Ishikawa (cell line): ENCODE results near the gene F3.

Experiments
- CEBPB ChIP-seq: IDR thresholded peaks from 2 replicates; pipeline ENCODE4 v1.6.1; 2012
- CREB1 ChIP-seq: IDR thresholded peaks from 2 replicates; pipeline ENCODE4 v1.6.1; 2012; ENCODE audit warnings: low read depth
- EGR1 ChIP-seq: IDR thresholded peaks from 2 replicates; pipeline ENCODE4 v1.6.1; 2012
- EP300 ChIP-seq: IDR thresholded peaks from 2 replicates; pipeline ENCODE4 v1.6.1; 2012; ENCODE audit warnings: borderline replicate concordance
- FOXM1 ChIP-seq: IDR thresholded peaks from 2 replicates; pipeline ENCODE4 v1.6.1; 2012; ENCODE audit warnings: low read depth, borderline replicate concordance
- MAX ChIP-seq: IDR thresholded peaks from 2 replicates; pipeline ENCODE4 v1.6.1; 2012
- NFIC ChIP-seq: IDR thresholded peaks from 2 replicates; pipeline ENCODE4 v1.6.1; 2012
- RAD21 ChIP-seq: IDR thresholded peaks from 2 replicates; pipeline ENCODE4 v1.6.1; 2012; ENCODE audit warnings: low read depth
- REST ChIP-seq: IDR thresholded peaks from 2 replicates; pipeline ENCODE4 v1.6.1; 2012; ENCODE audit warnings: low read depth, mild to moderate bottlenecking
- TAF1 ChIP-seq: IDR thresholded peaks from 2 replicates; pipeline ENCODE4 v1.6.1; 2012; ENCODE audit warnings: low read depth, mild to moderate bottlenecking
- TCF12 ChIP-seq: IDR thresholded peaks from 2 replicates; pipeline ENCODE4 v1.6.1; 2012; ENCODE audit warnings: low read depth
- TEAD4 ChIP-seq: IDR thresholded peaks from 2 replicates; pipeline ENCODE4 v1.6.1; 2012
- USF1 ChIP-seq: IDR thresholded peaks from 2 replicates; pipeline ENCODE4 v1.6.1; 2012
- YY1 ChIP-seq: IDR thresholded peaks from 2 replicates; pipeline ENCODE4 v1.6.1; 2012; ENCODE audit warnings: low read depth
- ZBTB7A ChIP-seq: IDR thresholded peaks from 2 replicates; pipeline ENCODE4 v1.6.1; 2012; ENCODE audit warnings: low read depth

Gene F3

GRCh38 chr1:94559921-94560320 lies 18.4 kb upstream of the F3 start:
- TF ChIP-seq FOXM1 (no peak), REST (no peak), YY1 (no peak), TEAD4 (no peak), TAF1 (no peak), CREB1 (no peak), NFIC (no peak), EGR1 (no peak), RAD21 (no peak), USF1 (no peak), CEBPB (no peak), TCF12 (no peak), MAX (no peak)

- no peak for TF ChIP-seq RAD21
- TF ChIP-seq YY1 = no peak
- TF ChIP-seq EGR1 = no peak
- no peak for TF ChIP-seq TCF12
- TF ChIP-seq MAX = no peak
- no peak for TF ChIP-seq USF1
- TF ChIP-seq TAF1 = no peak
- no peak for TF ChIP-seq TEAD4
- TF ChIP-seq CREB1 = no peak
- TF ChIP-seq FOXM1 = no peak
- no peak for TF ChIP-seq NFIC
- TF ChIP-seq ZBTB7A = no peak
- TF ChIP-seq REST = no peak
- no peak for TF ChIP-seq CEBPB
These were observed 13.5 kb upstream of the F3 start for GRCh38 chr1:94555091-94555490.

- TF ChIP-seq YY1 (no peak), NFIC (no peak), TEAD4 (no peak), MAX (no peak), TCF12 (no peak), FOXM1 (no peak), EP300 (no peak), EGR1 (no peak), RAD21 (no peak), ZBTB7A (no peak), CREB1 (no peak), REST (no peak), TAF1 (no peak)
These were observed 13.0 kb upstream of the F3 start for GRCh38 chr1:94554580-94554979.

- no peak for TF ChIP-seq EGR1
- no peak for TF ChIP-seq USF1
- no peak for TF ChIP-seq MAX
- no peak for TF ChIP-seq CEBPB
- TF ChIP-seq TAF1 = no peak
- no peak for TF ChIP-seq ZBTB7A
- TF ChIP-seq CREB1 = no peak
- no peak for TF ChIP-seq FOXM1
- TF ChIP-seq YY1 = no peak
- no peak for TF ChIP-seq REST
- no peak for TF ChIP-seq TEAD4
- no peak for TF ChIP-seq NFIC
- no peak for TF ChIP-seq RAD21
- TF ChIP-seq TCF12 = no peak
- TF ChIP-seq EP300 = no peak
These were observed 12.4 kb upstream of the F3 start for GRCh38 chr1:94553931-94554330.
